Measurements from ENCODE around the gene GABRR3.
A peak's percentile ranks its signal among the peaks of the same experiment; 100 is the strongest.

GABRR3 gene

GRCh38 chr3:97988784-97989568 lies 46.1 kb downstream of the GABRR3 start:
- Mint-ChIP-seq H3K27ac (no peak overlapping the region), H3K27me3 (no peaks in the 10 kb centered on the region), H3K4me3 (no peak overlapping the region), H3K36me3 (ENCODE audit: low read depth) (no peaks in the 10 kb centered on the region), H3K9me3 (no peaks in the 10 kb centered on the region), H3K4me1 (ENCODE audit: low read depth) (peaks cover 22% of the 10 kb centered on the region)
- DNase-seq = no peak

- H3K36me3 Mint-ChIP-seq (ENCODE audit: low read depth) = no peaks in the 10 kb centered on the region
- H3K9me3 Mint-ChIP-seq = no peaks in the 10 kb centered on the region
- H3K27ac Mint-ChIP-seq = no peak overlapping the region
- no peaks in the 10 kb centered on the region for H3K27me3 Mint-ChIP-seq
- peaks cover 32% of the 10 kb centered on the region for H3K4me1 Mint-ChIP-seq (ENCODE audit: low read depth)
- no peak overlapping the region for H3K4me3 Mint-ChIP-seq
- no peak for DNase-seq
Measured at GRCh38 chr3:97987306-97987705, 47.8 kb downstream of the GABRR3 start.

DNA sequence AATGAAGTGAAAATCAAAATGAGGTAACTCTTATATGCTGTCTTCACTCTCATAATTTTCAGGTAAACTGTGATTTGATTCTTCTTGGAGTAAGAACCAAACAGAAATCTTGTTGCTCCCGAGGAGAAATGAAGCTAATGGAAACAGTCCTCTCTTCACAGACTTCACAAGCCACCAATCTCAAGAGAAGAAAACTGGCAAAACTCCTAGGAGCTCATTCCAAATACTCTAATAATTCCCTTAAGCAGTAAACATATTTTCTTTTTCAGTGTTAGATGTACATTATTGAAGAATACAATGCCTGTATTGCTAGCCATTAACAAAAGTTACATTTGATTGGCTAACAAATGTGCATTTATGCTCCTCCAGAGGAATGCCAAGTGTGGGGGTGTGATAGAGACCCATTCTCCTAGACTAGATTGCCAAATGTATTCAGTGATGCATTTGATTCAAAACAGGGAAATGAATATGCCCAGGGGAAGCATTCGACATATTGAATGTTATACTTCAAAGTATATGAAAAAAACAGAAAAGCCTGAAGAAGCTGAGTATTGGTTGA lies 51.1 kb downstream of the GABRR3 start:
- Mint-ChIP-seq H3K27me3 (no peaks in the 10 kb centered on the region), H3K27ac (no peak overlapping the region), H3K4me3 (no peak overlapping the region), H3K4me1 (ENCODE audit: low read depth) (peaks cover 25% of the 10 kb centered on the region), H3K9me3 (no peaks in the 10 kb centered on the region), H3K36me3 (ENCODE audit: low read depth) (no peaks in the 10 kb centered on the region)
- no peak for DNase-seq

DNA sequence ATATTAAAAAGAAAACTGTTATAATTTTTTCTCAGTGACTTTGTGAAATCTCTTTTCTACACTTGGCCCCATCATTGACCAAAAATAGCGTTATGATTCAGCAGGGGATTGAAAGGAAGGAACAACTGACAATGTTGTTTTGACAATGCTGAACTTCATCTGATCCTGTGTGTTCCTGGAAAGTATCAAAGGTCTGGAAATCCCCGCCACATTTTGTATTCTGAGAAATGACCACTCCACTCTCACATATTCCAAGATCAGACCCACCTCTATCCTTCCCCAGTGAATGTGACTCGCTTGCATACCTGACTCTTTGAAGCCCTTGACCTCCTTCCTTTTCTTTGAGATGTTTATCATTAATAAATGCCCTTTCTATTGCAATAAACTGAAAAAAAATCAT lies 53.2 kb downstream of the GABRR3 start:
- no peak for DNase-seq
- Mint-ChIP-seq H3K4me3 (peak overlapping the region; percentile 2), H3K36me3 (ENCODE audit: low read depth) (no peaks in the 10 kb centered on the region), H3K27me3 (no peaks in the 10 kb centered on the region), H3K27ac (peak overlapping the region; percentile 70), H3K9me3 (no peaks in the 10 kb centered on the region), H3K4me1 (ENCODE audit: low read depth) (peaks cover 25% of the 10 kb centered on the region)

- DNase-seq = no peak
Measured at GRCh38 chr3:97979610-97980009, 55.5 kb downstream of the GABRR3 start.

DNA sequence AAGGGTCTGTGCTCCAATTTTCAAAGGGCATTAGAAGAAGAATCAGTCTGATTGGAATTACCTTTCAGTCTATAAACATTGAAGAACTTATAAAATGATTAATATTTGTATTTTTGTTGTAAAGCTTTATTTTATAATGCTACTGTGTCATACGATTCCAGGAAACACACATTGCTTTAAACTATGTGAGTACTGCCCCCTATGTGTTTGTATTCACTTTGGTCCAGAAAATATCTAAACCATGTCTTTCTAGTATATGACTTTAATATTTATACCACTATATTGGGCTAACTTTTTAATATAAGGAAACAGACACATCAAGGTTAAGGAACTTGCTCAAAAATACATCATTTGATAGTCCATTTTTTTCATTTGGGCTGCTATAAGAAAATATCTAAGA lies 59.6 kb downstream of the GABRR3 start:
- H3K27ac Mint-ChIP-seq = no peak overlapping the region
- H3K36me3 Mint-ChIP-seq (ENCODE audit: low read depth) = peaks cover 15% of the 10 kb centered on the region
- no peak overlapping the region for H3K4me3 Mint-ChIP-seq
- no peaks in the 10 kb centered on the region for H3K27me3 Mint-ChIP-seq
- no peak for DNase-seq
- H3K4me1 Mint-ChIP-seq (ENCODE audit: low read depth) = peaks cover 28% of the 10 kb centered on the region
- H3K9me3 Mint-ChIP-seq = no peaks in the 10 kb centered on the region

More at GRCh38 chr3:97979610-97980009, 55.5 kb downstream of the GABRR3 start:
- no peak overlapping the region for H3K27ac Mint-ChIP-seq
- H3K27me3 Mint-ChIP-seq = no peaks in the 10 kb centered on the region
- H3K36me3 Mint-ChIP-seq (ENCODE audit: low read depth) = no peaks in the 10 kb centered on the region
- H3K9me3 Mint-ChIP-seq = no peaks in the 10 kb centered on the region
- H3K4me3 Mint-ChIP-seq = no peak overlapping the region
- peaks cover 31% of the 10 kb centered on the region for H3K4me1 Mint-ChIP-seq (ENCODE audit: low read depth)

DNA sequence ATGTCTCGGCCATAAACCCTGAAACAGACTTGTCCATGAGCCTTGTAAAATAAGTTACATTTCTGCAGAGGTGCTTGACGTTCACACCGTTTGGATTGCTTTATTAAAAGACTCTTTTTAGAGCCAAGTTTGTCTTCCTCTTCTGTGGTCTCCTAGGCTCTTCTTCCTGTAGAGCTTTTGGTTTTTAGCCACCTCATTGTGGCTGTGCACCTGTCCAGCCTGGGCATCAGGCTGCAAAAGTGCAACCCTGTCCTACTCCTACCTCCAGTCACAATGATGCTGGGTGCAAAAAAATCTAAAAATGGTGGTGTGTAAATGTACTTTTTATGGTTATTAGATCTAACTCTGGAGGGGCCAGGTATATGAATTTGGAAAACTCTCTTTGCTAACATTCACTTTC lies 60.1 kb downstream of the GABRR3 start:
- H3K4me1 Mint-ChIP-seq (ENCODE audit: low read depth) = peaks cover 33% of the 10 kb centered on the region
- H3K4me3 Mint-ChIP-seq = no peak overlapping the region
- H3K27ac Mint-ChIP-seq = no peak overlapping the region

DNA sequence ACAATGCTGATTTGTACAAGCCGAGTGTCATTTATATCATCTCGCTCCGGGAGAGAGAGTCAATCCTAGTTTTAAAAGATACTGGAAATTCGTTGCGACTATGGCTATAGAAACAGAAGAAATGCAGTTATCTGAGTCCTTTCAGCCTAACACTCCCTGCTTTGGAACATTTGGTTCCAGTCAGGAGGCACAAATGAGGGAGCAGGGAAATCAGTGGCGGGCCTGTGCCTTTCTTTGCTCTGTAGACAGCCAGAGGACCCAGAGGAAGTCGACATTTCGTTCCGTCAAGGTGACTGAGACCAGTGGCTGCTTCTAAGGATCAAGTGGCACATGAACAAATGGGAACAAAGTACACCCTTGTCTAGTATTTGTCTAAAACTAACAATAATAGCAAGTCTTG lies 62.1 kb downstream of the GABRR3 start:
- peak overlapping the region; percentile 74 for H3K4me3 Mint-ChIP-seq
- H3K9me3 Mint-ChIP-seq = no peaks in the 10 kb centered on the region
- DNase-seq = no peak
- H3K27ac Mint-ChIP-seq = peak overlapping the region; percentile 84
- peaks cover 27% of the 10 kb centered on the region for H3K36me3 Mint-ChIP-seq (ENCODE audit: low read depth)
- H3K27me3 Mint-ChIP-seq = no peaks in the 10 kb centered on the region
- H3K4me1 Mint-ChIP-seq (ENCODE audit: low read depth) = peaks cover 52% of the 10 kb centered on the region

More for the DNA sequence above, 60.1 kb downstream of the GABRR3 start:
- DNase-seq = no peak
- Mint-ChIP-seq H3K27me3 (no peaks in the 10 kb centered on the region), H3K36me3 (ENCODE audit: low read depth) (peaks cover 17% of the 10 kb centered on the region), H3K9me3 (no peaks in the 10 kb centered on the region)

GRCh38 chr3:97971679-97972567 lies 63.2 kb downstream of the GABRR3 start, which contains the start of gene RIOX2:
Gene RIOX2, minus strand, starts transcription at chr3:97972431. Its CDS starts 4,838 bp downstream, at chr3:97967593.
- H3K27me3 Mint-ChIP-seq = no peaks in the 10 kb centered on the region
- peak within 1 kb of the TSS; percentile 89 for H3K4me3 Mint-ChIP-seq
- peak within 1 kb of the TSS; percentile 95 for H3K27ac Mint-ChIP-seq
- H3K36me3 Mint-ChIP-seq (ENCODE audit: low read depth) = peaks cover 37% of the 10 kb centered on the region
- H3K9me3 Mint-ChIP-seq = no peaks in the 10 kb centered on the region
- peak; percentile 87 for DNase-seq
- peaks cover 62% of the 10 kb centered on the region for H3K4me1 Mint-ChIP-seq (ENCODE audit: low read depth)

GRCh38 chr3:97970956-97971620 lies 64.0 kb downstream of the GABRR3 start:
- DNase-seq = no peak
- peak overlapping the region; percentile 89 for H3K4me3 Mint-ChIP-seq
- H3K36me3 Mint-ChIP-seq (ENCODE audit: low read depth) = peaks cover 45% of the 10 kb centered on the region
- H3K4me1 Mint-ChIP-seq (ENCODE audit: low read depth) = peaks cover 69% of the 10 kb centered on the region
- no peaks in the 10 kb centered on the region for H3K27me3 Mint-ChIP-seq
- peak overlapping the region; percentile 95 for H3K27ac Mint-ChIP-seq
- no peaks in the 10 kb centered on the region for H3K9me3 Mint-ChIP-seq

DNA sequence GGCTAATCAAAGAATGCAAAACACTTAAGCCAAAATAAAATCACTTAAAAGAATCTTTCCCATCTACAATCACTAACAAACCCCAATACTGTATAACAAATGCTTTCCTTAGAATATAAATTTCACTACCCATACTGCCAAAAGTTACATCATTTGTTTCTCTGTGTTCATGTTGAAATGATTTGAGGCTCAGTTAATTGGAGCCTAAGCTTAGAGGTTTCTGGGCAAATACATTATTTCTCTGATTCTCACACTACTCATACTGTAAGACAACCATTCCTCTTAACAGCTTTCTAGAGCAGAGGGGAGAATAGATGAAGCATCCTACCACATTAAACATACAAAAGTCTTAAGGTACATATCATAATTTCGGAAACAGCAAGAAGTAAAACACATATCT lies 65.0 kb downstream of the GABRR3 start:
- peak overlapping the region; percentile 89 for H3K4me3 Mint-ChIP-seq
- no peaks in the 10 kb centered on the region for H3K9me3 Mint-ChIP-seq
- H3K27ac Mint-ChIP-seq = peak overlapping the region; percentile 95
- no peak for DNase-seq
- H3K36me3 Mint-ChIP-seq (ENCODE audit: low read depth) = peaks cover 54% of the 10 kb centered on the region
- no peaks in the 10 kb centered on the region for H3K27me3 Mint-ChIP-seq
- H3K4me1 Mint-ChIP-seq (ENCODE audit: low read depth) = peaks cover 75% of the 10 kb centered on the region

DNA sequence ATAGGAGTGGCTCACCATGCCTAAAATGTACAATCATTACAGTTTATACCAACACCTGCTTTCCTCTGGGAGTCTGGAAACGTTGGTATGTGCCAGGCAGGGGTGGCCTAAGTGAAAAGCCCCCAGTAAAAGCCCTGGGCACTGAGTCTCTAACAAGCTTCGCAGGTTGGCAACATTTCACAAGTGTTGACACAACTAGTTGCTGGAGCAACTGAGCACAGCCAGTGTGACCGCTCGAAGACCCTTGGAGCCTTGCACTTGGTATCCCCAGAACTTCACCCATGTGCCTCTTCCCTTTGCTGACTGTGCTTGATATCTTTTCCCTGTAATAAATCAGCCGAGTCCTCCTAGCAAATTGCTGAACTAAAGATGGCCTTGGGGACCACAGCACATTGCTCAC lies 65.6 kb downstream of the GABRR3 start:
- Mint-ChIP-seq H3K4me1 (ENCODE audit: low read depth) (peaks cover 75% of the 10 kb centered on the region), H3K27ac (no peak overlapping the region), H3K9me3 (no peaks in the 10 kb centered on the region), H3K36me3 (ENCODE audit: low read depth) (peaks cover 60% of the 10 kb centered on the region), H3K4me3 (peak overlapping the region; percentile 89), H3K27me3 (no peaks in the 10 kb centered on the region)
- DNase-seq = no peak

DNA sequence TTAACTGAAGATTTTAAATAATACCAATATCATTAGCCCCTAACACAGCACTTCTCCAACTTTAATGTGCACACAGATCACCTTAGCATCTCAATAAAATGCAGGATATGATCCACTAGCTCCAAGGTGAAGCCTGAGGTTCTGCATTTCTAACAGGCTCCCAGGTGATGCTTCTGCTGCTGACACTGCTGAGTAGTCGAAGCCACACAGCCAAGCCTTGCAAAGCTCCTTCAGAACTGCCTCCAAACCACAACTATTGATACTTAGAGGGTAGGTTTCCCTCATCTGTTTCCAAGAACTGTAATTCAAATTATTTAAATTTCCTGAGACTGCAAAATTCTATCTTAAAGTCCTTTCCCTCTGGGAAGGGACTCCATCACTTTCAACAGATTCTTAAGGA lies 66.7 kb downstream of the GABRR3 start:
- H3K4me1 Mint-ChIP-seq (ENCODE audit: low read depth) = peaks cover 81% of the 10 kb centered on the region
- DNase-seq = no peak
- H3K27ac Mint-ChIP-seq = no peak overlapping the region

DNA sequence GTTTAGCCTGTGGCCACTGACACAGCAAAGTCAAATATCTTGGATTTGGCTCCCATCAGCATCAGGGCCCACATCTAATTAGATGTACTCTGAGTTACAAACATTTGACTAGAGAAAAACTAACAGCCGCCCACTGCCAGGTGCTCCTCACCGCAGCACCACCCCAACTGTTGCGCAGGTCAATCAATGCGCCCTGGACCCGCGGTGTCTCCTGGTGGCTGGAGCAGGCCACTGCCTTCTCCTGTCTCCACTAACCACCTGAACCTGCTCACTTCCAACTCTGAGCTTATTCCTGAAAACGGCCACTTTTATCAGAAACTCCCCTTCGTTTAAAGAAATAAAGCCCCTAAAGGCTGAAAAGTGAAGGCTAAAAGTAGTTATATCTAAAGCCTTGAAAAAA lies 67.1 kb downstream of the GABRR3 start:
- peaks cover 74% of the 10 kb centered on the region for H3K36me3 Mint-ChIP-seq (ENCODE audit: low read depth)
- H3K4me3 Mint-ChIP-seq = no peak overlapping the region
- H3K27me3 Mint-ChIP-seq = no peaks in the 10 kb centered on the region
- H3K27ac Mint-ChIP-seq = no peak overlapping the region
- H3K9me3 Mint-ChIP-seq = no peaks in the 10 kb centered on the region
- DNase-seq = no peak
- H3K4me1 Mint-ChIP-seq (ENCODE audit: low read depth) = peaks cover 78% of the 10 kb centered on the region

More for the DNA sequence above, 66.7 kb downstream of the GABRR3 start:
- peaks cover 71% of the 10 kb centered on the region for H3K36me3 Mint-ChIP-seq (ENCODE audit: low read depth)
- no peak overlapping the region for H3K4me3 Mint-ChIP-seq
- no peaks in the 10 kb centered on the region for H3K9me3 Mint-ChIP-seq
- no peaks in the 10 kb centered on the region for H3K27me3 Mint-ChIP-seq

Data from activated T-cell treated with anti-CD3 and anti-CD28 coated beads, Interleukin-2, amount 50 U/mL, for 24 hours (primary cell).